HG03469 (cell line): ENCODE data around the gene FOSL1.
"Not testable (repeated sequence)": the region's sequence is repeated elsewhere in the genome, so short reads cannot be mapped to it uniquely, and the experiment has no call there.

Experiments
- ATAC-seq: cut with Tn5 transposase; IDR thresholded peaks from one replicate; pipeline ENCODE4 v1.9.1; 2021; ENCODE audit warnings: mild to moderate bottlenecking, moderate library complexity, moderate number of reproducible peaks; ENCODE audit not compliant: unreplicated experiment

The FOSL1 gene

DNA sequence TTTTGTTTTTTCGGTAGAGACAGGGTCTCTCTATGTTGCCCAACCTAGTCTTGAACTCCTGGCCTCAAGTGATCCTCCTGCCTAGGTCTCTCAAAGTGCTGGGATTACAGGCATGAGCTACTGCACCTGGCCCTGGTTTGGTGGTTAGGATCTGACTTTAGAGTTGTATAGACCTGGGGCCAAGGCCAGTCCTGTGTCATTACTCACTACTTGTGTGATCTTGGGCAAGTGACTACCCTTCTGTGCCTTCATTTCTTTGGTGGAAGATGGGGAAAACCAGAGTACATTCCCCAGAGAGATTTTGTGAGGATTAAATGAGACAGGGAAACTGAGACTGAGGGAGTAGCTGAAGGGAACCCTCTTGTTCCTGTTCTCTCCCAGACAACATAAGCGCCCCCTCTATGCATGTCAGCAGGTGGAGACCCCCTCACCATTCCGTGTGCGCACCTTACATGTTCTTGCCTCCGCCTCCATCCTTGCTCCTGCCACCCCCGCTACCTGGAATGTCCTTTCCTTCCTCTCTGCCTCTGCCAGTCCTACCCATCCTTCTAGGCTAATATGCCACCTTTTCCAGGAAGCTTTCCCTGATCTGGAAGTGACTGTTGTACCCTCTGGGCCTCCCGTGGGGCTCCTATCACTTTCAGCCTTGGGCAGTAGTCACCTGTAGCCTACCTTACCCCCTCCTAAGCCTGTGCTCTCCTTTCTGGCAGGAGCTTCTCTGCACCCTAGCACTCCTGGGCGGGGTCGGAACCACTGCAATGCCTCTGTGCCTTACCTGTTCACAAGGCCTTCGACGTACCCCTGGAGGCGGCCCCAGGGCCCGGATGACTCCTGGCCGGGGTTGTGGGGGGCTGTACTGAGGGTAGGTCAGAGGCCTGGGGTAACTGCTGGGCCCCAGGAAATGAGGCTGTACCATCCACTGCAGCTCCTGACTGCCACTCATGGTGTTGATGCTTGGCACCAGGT lies 3.9 kb downstream of the FOSL1 start:
- ATAC-seq = no peak

GRCh38 chr11:65895482-65895981 lies 4.7 kb downstream of the FOSL1 start:
- no peak for ATAC-seq

DNA sequence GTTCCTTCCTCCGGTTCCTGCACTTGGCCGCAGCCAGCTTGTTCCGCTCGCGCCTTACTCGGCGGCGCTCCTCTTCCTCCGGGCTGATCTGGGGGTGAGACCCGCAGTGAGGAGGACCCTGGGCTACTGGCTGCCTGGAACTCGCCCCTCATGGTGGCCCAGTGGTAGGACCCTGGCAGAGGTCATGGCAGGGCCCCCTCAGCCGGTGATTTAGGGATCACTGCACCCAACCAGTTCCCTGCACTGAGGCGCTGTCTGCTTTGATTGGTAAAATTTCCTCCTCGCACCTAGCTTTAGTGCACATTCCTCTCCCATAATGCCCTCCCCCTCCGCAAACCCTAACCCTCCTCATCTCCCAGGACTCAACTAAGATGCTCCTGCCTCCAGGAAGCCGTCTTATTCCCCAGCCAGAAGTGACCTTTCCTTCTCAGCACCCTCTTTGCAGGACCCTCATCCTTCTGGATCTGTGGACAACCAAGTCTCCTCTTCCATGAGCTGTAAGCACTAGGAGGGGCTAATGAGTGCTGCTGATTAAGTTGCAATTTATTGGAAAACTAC lies 6.1 kb downstream of the FOSL1 start:
- no peak for ATAC-seq

DNA sequence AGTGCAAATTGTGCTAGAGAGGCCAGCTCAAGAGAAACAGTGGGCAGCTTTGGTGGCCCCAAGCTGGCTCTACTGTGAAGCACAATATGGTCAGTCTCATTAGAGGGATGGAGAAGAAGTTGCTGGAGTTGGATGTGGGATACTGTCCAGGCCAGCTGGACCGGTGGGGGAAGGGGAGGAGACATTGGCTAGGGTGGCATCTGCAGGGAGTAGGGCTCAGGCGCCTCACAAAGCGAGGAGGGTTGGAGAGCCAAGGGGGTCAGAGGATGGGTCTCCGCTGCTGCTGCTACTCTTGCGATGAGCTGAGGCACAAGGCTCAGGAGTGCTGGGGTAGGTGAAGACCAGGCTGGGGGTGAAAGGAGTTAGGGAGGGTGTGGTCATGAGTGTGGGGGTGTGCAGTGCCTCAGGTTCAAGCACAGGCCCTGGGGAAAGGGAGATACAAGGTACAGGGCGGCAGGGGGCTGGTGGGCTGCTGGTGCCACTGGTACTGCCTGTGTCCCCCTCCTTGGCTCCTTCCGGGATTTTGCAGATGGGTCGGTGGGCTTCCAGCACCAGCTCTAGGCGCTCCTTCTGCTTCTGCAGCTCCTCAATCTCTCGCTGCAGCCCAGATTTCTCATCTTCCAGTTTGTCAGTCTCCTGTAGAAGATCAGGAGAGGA lies 7.4 kb downstream of the FOSL1 start:
- no peak for ATAC-seq

DNA sequence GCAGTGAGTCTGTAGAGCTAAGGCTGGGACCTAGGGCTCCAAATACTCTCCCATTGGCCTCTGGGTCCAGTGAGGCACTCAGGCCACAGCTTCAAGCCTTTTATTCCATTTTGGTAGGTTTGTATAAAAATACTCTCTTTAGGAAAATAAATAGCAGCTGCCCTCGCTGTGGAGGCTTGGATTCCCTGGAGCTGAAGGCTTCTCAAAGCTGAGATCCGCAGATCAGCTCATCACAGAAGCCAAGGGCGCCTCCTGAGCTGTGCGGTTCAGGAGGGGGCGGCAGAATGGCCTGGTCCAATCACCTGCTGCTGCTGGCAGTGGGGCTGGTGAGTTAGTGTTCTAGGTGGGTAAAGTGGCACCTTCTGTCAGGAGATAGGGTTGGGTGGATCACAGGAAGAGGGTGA lies 8.0 kb downstream of the FOSL1 start:
- not testable (repeated sequence) for ATAC-seq

- no peak for ATAC-seq
Measured at GRCh38 chr11:65891219-65892136, 8.7 kb downstream of the FOSL1 start.

GRCh38 chr11:65890324-65891218 lies 9.6 kb downstream of the FOSL1 start, which contains the start of gene CCDC85B:
Gene CCDC85B (plus strand): TSS chr11:65890673. CDS start chr11:65890784, 111 bp downstream.
- ATAC-seq = no peak

DNA sequence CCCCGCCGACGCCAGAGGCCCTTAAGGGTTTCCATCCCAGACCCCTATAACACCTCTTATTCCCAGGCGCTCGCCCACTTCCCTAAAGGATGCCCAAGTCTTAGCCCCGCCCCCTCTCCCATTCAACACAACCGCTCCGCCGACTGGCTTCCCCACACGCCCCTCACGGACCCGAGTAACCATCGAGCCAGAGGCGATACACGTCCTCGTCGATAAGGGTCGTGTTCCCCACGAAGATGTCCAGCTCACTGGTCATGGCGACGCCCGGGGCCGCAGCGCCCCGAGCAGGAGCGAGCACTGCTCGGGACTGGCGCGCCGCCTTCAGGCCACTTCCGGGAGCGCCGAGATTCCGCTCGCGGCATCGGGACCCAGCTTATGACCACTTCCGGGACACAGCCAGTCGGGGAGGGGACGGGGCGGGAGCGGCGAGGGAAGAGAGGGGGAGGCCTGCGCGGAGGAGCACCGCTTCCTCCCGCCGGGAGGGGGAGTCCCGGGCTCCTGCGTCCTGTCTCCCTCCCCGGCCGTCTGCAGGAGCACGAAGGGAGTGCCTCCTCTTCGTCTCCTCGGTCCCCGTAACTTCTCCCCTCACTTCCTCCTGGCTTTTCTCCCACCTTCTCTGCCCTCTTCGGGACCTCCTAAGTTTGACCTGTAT lies 11.9 kb downstream of the FOSL1 start, which contains the start of gene FIBP:
FIBP (minus strand) TSS at position 309 of the 652 bp plus-strand sequence; CDS start at position 256, 53 bp downstream.
- peak; percentile 25 for ATAC-seq

DNA sequence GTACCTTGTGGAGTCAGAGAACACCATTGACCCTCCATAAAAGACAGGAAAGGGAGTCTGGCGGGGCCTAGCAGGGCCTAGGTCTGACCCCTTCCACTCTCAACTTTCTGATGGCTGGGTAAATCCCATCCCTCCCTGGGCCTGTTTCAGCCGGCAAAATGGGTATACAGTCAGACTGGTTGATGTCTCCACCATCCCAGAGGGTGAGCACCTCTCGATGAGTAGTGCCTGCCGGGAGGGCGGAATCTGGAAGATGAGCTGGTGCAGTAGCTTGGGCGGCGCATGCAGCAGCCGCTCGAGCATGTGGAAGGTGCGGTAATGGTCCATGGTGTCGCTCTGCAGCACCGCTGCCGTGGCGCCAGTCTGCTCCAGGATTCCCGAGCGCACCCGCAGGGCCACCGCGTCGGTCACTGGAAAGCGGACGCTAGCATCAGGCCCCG lies 12.4 kb downstream of the FOSL1 start:
- ATAC-seq = no peak

DNA sequence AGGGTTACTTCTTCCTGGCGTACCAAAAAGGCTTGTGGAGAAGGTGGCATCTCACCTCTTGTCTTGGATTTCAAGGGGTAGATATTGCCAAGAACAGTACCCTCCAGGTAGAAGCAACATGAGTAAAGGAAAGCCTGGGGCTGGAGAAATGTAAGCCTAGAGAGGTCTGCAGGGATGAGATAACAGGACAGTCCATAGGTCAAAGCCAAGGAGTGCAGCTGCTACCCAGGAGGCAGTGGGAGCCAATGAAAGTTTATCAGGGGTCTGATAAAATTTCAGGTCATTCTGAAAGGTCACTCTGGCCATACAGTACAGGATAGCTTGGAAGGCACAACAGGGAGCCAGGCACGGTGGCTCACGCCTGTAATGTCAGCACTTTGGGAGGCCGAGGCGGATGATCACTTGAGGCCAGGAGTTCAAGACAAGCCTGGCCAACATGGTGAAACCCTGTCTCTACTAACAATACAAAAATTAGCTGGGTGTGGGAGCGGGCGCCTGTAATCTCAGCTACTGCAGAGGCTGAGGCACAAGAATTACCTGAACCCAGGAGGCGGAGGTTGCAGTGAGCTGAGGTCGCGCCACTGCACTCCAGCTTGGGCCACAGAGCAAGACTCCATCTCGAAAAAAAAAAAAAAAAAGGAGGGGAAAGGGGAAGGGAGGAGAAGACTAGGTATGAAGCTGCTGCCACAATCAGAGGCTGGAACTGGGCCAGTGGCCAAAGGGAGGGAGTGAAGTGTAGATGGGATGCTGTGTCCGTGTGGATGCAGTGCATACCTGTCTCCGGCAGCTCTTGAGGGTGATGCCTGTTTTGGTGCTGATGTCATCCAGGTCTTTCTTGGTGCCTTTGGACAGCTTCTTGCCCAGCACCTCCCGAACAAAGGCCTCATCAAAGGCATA lies 13.1 kb downstream of the FOSL1 start:
- ATAC-seq = no peak

GRCh38 chr11:65885808-65886536 lies 14.2 kb downstream of the FOSL1 start:
- ATAC-seq = no peak

- ATAC-seq = no peak
Measured at GRCh38 chr11:65885231-65885630, 15.0 kb downstream of the FOSL1 start.

- no peak for ATAC-seq
Measured at GRCh38 chr11:65884716-65885092, 15.5 kb downstream of the FOSL1 start.

DNA sequence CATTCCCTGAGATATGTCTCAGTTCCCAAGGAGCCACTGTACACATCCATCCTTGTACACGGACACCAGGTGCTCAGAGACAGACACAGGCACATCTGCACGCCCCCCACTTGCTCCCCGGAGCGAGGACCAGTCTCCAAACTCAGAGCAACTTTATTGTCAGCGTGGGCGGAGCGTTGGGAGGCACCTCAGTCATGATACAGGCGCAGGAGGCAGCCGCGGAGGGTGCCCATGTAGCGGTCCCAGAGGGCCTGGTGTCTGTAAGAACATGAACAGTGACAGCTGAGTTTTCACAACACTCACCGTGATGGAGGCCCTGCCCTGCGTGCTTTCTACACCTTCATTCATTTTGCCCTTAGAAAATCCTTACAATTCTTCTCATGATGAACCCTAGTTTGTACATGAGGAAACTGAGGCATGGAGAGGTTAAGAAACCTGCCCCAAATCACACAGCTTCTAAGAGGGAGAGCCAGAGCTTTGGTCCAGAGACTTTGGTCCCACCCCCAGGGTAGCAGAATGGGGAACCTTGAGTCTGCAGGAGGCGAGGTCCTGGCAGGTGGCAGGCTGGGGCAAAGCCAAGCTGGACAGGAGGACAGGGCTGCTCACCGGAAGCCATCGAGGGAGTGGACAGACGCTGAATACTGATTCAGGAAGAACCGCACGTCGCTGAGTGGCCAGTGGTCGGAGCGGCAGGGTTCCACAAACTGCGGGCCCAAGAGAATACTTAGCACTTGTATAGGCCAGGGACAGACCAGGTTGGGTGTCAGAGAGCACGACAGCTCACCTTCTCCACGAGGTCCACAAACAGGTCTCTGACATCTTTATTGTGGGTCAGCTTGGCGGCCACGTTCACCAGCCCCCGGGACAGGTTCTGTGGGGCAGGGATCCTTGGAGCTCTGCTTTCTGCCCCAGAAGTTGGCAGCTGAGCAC lies 16.1 kb downstream of the FOSL1 start:
- no peak for ATAC-seq

- ATAC-seq = no peak
Measured at GRCh38 chr11:65883058-65883761, 17.0 kb downstream of the FOSL1 start.
